ENCODE measurements around the gene PPP1R1A. TPM values are rescaled to one million over a fixed set of nuclear protein-coding genes. Genes with fewer than 3 reads are reported as not detected.
A peak's percentile ranks its signal among the peaks of the same experiment; 100 is the strongest.

PPP1R1A gene
- polyA plus RNA-seq, 1 experiment, result not detected

DNA sequence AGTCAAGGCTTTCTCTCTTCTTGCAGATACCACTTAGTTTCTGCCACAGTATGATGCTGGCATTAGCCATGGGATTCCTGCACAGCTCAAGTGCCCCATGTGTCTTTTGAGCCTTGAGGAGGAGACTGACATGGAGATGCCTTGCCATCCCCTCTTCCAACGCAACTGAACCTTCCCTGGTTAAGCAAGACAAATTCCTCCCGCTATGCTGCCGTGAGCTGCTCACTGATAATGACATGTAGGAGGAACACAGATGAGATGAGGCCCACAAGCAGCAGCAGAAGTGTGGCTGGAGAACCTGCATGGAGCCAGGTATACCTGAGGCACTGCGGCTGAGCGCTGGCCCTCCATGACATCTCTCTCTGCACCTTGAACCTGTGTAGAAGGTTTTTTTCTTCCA lies 15.4 kb upstream of the PPP1R1A start:
- POLR2A ChIA-PET, result no interaction called here
- Histone ChIP-seq H3K4me3 (ENCODE audit: low read depth, low read length) (no peak overlapping the region), H3K27me3 (ENCODE audit: control insufficient read depth, insufficient read depth, low read length) (peaks cover 1% of the 10 kb centered on the region; the same call in 1 of the 2 replicates), H3K36me3 (ENCODE audit: control insufficient read depth, insufficient read depth, low read length) (no peaks in the 10 kb centered on the region)
- DNase-seq (ENCODE audit: low read depth), result no peak
- CTCF ChIA-PET, result interaction anchor here (0.6 to 1.6 kb wide), 6 partner anchors 8 to 19 kb away, joined by 3 to 7 read pairs (median 3); no protein-coding TSS in a partner anchor
- TF ChIP-seq, protein P1, sequence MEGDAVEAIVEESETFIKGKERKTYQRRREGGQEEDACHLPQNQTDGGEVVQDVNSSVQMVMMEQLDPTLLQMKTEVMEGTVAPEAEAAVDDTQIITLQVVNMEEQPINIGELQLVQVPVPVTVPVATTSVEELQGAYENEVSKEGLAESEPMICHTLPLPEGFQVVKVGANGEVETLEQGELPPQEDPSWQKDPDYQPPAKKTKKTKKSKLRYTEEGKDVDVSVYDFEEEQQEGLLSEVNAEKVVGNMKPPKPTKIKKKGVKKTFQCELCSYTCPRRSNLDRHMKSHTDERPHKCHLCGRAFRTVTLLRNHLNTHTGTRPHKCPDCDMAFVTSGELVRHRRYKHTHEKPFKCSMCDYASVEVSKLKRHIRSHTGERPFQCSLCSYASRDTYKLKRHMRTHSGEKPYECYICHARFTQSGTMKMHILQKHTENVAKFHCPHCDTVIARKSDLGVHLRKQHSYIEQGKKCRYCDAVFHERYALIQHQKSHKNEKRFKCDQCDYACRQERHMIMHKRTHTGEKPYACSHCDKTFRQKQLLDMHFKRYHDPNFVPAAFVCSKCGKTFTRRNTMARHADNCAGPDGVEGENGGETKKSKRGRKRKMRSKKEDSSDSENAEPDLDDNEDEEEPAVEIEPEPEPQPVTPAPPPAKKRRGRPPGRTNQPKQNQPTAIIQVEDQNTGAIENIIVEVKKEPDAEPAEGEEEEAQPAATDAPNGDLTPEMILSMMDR (IDR thresholded peaks at IDR 0.05; ENCODE audit: insufficient read depth, low read depth, low read length), result no peak

DNA sequence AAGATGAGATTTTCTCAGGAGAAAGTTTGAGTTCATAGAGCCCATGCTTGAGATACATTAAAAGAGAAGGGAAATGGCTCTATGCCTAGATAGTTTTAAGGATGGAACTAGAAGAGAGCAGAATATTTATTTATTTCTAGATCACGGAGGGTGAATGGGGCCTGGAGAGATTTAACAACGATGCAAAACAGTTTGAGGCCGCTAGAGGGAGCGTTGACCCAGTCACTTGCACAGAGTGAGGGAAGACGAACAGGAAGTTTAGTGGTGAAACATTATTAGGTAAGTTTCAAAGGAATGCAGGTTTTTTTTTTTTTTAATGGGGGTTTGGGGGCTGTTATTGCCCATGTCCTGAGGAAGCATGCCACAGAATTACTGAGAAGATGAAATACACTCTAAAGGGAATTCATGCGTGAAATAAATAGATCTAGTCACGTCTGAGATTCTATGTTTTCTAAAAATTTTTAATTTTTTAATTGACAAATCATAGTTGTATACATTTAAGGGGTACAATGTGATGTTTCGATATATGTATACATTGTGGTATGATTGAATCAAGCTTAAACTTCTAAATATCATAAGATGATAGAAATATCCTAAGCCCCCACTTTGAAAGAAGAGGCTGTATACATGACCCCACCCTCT lies 14.8 kb upstream of the PPP1R1A start:
- peaks cover 1% of the 10 kb centered on the region; the same call in 1 of the 2 replicates for H3K27me3 ChIP-seq (ENCODE audit: control insufficient read depth, insufficient read depth, low read length)
- H3K4me3 ChIP-seq (ENCODE audit: low read depth, low read length), result no peak overlapping the region
- CTCF ChIA-PET, result interaction anchor here (0.6 to 1.6 kb wide), 4 partner anchors 10 to 19 kb away, joined by 3 read pairs; no protein-coding TSS in a partner anchor
- TF ChIP-seq, protein P1 (IDR thresholded peaks at IDR 0.05; ENCODE audit: insufficient read depth, low read depth, low read length), result peak; percentile 89
- DNase-seq (ENCODE audit: low read depth), result no peak
- POLR2A ChIA-PET, result no interaction called here
- no peaks in the 10 kb centered on the region for H3K36me3 ChIP-seq (ENCODE audit: control insufficient read depth, insufficient read depth, low read length)

DNA sequence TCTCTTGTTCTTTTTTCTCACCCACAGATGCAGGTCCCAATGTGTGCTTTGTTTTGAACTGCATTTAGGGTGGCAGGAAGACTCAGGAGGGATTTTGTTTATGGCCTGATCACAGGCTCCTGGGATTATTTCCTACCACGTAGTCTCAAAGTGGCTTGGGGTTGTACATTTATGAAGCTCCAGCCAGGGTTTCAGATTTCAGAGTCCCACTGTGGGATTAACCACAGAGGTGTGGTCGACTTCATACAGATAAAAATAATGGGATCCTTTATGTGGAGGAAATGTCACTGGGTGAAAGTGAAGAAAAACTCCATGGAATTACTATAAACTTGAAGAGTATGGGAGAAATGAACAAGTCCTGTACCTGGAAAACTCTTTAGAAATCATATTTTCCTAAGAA lies 14.2 kb upstream of the PPP1R1A start:
- no peak for DNase-seq (ENCODE audit: low read depth)
- CTCF ChIA-PET, result interaction anchor here (0.6 to 7.6 kb wide), 5 partner anchors 9 to 39 kb away, joined by 3 to 59 read pairs (median 3); no protein-coding TSS in a partner anchor
- POLR2A ChIA-PET, result no interaction called here

DNA sequence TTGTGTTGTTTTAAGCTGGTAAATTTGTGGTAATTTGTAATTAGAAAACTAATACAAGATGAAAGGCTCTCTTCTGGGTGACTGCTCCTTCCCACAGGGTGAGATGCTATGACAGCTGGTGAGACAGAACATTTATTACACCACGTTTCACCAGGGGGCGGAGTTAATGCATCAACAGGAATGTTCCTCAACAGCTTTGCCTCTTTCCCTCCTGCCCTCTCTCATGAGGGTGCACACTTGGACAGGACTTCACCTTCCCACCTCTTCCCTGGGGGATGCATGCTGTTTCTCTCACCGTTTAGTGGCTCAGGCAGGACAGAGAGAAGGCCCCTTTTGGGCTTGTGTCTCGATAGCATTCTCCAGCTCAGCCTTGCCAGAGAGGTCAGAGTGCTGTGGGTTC lies 13.4 kb upstream of the PPP1R1A start:
- CTCF ChIA-PET, result interaction anchor here (0.6 to 7.6 kb wide), 5 partner anchors 8 to 31 kb away, joined by 3 to 59 read pairs (median 4); no protein-coding TSS in a partner anchor
- Histone ChIP-seq H3K27me3 (ENCODE audit: control insufficient read depth, insufficient read depth, low read length) (peaks cover 1% of the 10 kb centered on the region; the same call in 1 of the 2 replicates), H3K4me3 (ENCODE audit: low read depth, low read length) (no peak overlapping the region), H3K36me3 (ENCODE audit: control insufficient read depth, insufficient read depth, low read length) (no peaks in the 10 kb centered on the region)
- POLR2A ChIA-PET, result no interaction called here
- no peak for DNase-seq (ENCODE audit: low read depth)
- TF ChIP-seq, protein P1 (IDR thresholded peaks at IDR 0.05; ENCODE audit: insufficient read depth, low read depth, low read length), result no peak

More for the DNA sequence above, 14.2 kb upstream of the PPP1R1A start:
- H3K27me3 ChIP-seq (ENCODE audit: control insufficient read depth, insufficient read depth, low read length), result peaks cover 1% of the 10 kb centered on the region; the same call in 1 of the 2 replicates
- no peak overlapping the region for H3K4me3 ChIP-seq (ENCODE audit: low read depth, low read length)
- H3K36me3 ChIP-seq (ENCODE audit: control insufficient read depth, insufficient read depth, low read length), result no peaks in the 10 kb centered on the region
- TF ChIP-seq, protein P1 (IDR thresholded peaks at IDR 0.05; ENCODE audit: insufficient read depth, low read depth, low read length), result no peak

- H3K36me3 ChIP-seq (ENCODE audit: control insufficient read depth, insufficient read depth, low read length), result no peaks in the 10 kb centered on the region
- POLR2A ChIA-PET, result no interaction called here
- CTCF ChIA-PET, result interaction anchor here (2.0 to 7.6 kb wide), 2 partner anchors 17 to 20 kb away, joined by 5 to 59 read pairs; no protein-coding TSS in a partner anchor
- TF ChIP-seq, protein P1 (IDR thresholded peaks at IDR 0.05; ENCODE audit: insufficient read depth, low read depth, low read length), result no peak
- peaks cover 4% of the 10 kb centered on the region for H3K27me3 ChIP-seq (ENCODE audit: control insufficient read depth, insufficient read depth, low read length)
- no peak overlapping the region for H3K4me3 ChIP-seq (ENCODE audit: low read depth, low read length)
- DNase-seq (ENCODE audit: low read depth), result no peak
Measured at GRCh38 chr12:54598970-54599369, 10.5 kb upstream of the PPP1R1A start.
